Transverse colon (tissue), 4 donors: ENCODE measurements around the gene SMYD1.

Source experiments
- POLR2A ChIP-seq: fragments of 450-650 bp; IDR thresholded peaks from one replicate; pipeline ENCODE4 v1.6.1; 2016; ENCODE audit warnings: antibody characterized with exemption, mild to moderate bottlenecking, moderate library complexity
- POLR2AphosphoS5 ChIP-seq, 3 donors: sonication (generic); formaldehyde crosslinking; IDR thresholded peaks; one replicate each; pipeline ENCODE4 v1.6.1; 2016; ENCODE audit warnings: antibody characterized with exemption in 3 of 3
- TF ChIP-seq, protein P1 (sequence below), 5 experiments: fragments of 200-600 bp in 3 of 5; fragments of 450-650 bp in 2 of 5; sonication (generic) in 3 of 5; IDR thresholded peaks; 1 replicate in 2 of 5; 2 replicates in 3 of 5; pipeline ENCODE4 v1.5.1; 2016 to 2017; ENCODE audit warnings: antibody characterized with exemption in 5 of 5, inconsistent platforms in 3 of 5, mild to moderate bottlenecking in 2 of 5, moderate library complexity in 1 of 5

DNA sequence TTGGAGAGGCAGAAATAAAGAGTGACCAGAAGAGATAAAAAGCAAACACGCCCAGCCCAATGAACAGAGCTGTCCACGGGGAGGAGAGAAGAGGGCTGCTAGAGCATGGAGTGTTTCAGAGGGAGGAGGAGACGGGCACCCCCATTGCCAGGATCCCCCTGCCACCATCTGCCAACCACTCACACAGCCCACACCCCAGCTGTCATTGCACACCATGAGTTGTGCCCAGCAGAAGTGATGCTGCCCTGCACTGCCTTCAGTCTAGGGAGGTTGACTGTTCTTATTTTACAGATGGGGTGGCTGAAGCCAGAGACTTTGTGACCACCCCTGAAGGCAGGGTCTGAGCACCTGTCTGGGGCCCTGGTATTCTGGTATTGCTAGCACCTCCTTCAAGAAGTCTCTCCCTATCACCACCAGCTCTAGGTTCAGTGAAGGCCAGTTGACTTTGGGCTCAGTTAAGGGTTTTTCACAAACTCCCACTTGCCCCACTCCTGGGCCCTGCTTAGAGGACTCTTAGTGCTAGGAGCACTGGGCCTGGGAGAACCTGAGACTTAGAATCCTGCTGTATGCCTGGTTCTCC, 57.8 kb downstream of the SMYD1 start:
- TF ChIP-seq, protein P1, sequence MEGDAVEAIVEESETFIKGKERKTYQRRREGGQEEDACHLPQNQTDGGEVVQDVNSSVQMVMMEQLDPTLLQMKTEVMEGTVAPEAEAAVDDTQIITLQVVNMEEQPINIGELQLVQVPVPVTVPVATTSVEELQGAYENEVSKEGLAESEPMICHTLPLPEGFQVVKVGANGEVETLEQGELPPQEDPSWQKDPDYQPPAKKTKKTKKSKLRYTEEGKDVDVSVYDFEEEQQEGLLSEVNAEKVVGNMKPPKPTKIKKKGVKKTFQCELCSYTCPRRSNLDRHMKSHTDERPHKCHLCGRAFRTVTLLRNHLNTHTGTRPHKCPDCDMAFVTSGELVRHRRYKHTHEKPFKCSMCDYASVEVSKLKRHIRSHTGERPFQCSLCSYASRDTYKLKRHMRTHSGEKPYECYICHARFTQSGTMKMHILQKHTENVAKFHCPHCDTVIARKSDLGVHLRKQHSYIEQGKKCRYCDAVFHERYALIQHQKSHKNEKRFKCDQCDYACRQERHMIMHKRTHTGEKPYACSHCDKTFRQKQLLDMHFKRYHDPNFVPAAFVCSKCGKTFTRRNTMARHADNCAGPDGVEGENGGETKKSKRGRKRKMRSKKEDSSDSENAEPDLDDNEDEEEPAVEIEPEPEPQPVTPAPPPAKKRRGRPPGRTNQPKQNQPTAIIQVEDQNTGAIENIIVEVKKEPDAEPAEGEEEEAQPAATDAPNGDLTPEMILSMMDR (IDR thresholded peaks at IDR 0.05), result no peak
- TF ChIP-seq POLR2A (no peak), POLR2AphosphoS5 (IDR thresholded peaks at IDR 0.05) (no peak)
